ENCODE data around the gene PTGES.
"Not testable (repeated sequence)": the region's sequence is repeated elsewhere in the genome, so short reads cannot be mapped to it uniquely, and the experiment has no call there.

Gene PTGES

DNA sequence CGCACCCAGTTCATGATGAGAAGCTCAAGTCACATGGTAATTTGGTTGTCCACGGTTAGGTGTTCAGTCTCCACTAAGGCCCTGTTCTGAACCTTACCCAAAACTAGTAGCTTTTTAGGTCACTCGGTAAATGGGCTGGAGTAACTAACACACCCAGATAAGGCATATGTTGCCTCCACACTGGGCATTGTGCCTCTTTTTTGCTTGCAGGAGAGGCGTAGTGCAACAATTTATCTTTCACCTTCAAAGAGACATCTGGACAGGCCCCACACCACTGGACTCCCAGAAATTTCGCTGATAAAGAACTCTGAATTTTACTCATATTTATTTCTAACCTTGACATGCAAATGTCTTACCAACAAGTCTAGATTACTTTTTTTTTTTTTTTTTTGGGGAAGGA lies 16.8 kb upstream of the PTGES start:
- TF ChIP-seq, protein P1, sequence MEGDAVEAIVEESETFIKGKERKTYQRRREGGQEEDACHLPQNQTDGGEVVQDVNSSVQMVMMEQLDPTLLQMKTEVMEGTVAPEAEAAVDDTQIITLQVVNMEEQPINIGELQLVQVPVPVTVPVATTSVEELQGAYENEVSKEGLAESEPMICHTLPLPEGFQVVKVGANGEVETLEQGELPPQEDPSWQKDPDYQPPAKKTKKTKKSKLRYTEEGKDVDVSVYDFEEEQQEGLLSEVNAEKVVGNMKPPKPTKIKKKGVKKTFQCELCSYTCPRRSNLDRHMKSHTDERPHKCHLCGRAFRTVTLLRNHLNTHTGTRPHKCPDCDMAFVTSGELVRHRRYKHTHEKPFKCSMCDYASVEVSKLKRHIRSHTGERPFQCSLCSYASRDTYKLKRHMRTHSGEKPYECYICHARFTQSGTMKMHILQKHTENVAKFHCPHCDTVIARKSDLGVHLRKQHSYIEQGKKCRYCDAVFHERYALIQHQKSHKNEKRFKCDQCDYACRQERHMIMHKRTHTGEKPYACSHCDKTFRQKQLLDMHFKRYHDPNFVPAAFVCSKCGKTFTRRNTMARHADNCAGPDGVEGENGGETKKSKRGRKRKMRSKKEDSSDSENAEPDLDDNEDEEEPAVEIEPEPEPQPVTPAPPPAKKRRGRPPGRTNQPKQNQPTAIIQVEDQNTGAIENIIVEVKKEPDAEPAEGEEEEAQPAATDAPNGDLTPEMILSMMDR (IDR thresholded peaks at IDR 0.05; ENCODE audit: insufficient read depth, low read depth, low read length, missing control alignments) = no peak
- DNase-seq (ENCODE audit: low read depth) = no peak

GRCh38 chr9:129768486-129768885 lies 15.6 kb upstream of the PTGES start:
- no peak for DNase-seq (ENCODE audit: low read depth)
- H3K4me3 ChIP-seq (ENCODE audit: low read depth, low read length) = no peak overlapping the region
- TF ChIP-seq, protein P1 (IDR thresholded peaks at IDR 0.05; ENCODE audit: insufficient read depth, low read depth, low read length, missing control alignments) = no peak

More for the DNA sequence above, 16.8 kb upstream of the PTGES start:
- H3K4me3 ChIP-seq (ENCODE audit: low read depth, low read length) = no peak overlapping the region

DNA sequence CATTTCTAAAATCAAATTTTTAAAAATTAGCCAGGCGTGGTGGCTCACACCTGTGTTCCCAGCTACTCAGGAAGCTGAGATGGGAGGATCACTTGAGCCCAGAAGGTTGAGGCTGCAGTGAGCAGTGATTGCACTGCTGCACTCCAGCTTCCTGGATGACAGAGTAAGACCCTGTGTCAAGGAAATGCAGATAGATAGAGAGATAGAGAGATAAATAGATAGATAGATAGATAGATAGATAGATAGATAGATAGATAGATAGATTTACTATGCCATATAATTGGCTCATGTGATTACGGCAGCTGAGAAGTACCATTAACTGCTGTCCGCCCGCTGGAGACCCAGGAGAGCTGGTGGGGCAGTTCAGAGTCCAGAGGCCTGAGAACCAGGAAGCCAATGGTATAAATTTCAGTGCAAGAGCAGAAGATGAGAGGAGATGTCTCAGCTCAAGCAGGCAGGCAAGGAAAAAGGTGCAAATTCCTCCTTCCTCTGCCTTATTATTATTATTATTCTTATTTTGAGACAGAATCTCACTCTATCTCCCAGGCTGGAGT lies 13.0 kb upstream of the PTGES start:
- TF ChIP-seq, protein P1 (IDR thresholded peaks at IDR 0.05; ENCODE audit: insufficient read depth, low read depth, low read length, missing control alignments) = no peak
- no peak for DNase-seq (ENCODE audit: low read depth)
- H3K4me3 ChIP-seq (ENCODE audit: low read depth, low read length) = no peak overlapping the region

- H3K4me3 ChIP-seq (ENCODE audit: low read depth, low read length) = no peak overlapping the region
- TF ChIP-seq, protein P1 (IDR thresholded peaks at IDR 0.05; ENCODE audit: insufficient read depth, low read depth, low read length, missing control alignments) = no peak
- no peak for DNase-seq (ENCODE audit: low read depth)
Observed at GRCh38 chr9:129762985-129763926, 10.4 kb upstream of the PTGES start.

GRCh38 chr9:129762370-129762984 lies 9.6 kb upstream of the PTGES start:
- DNase-seq (ENCODE audit: low read depth); H3K4me3 ChIP-seq (ENCODE audit: low read depth, low read length): not testable (repeated sequence)

- TF ChIP-seq, protein P1 (IDR thresholded peaks at IDR 0.05; ENCODE audit: insufficient read depth, low read depth, low read length, missing control alignments) = no peak
- H3K4me3 ChIP-seq (ENCODE audit: low read depth, low read length) = no peak overlapping the region
- no peak for DNase-seq (ENCODE audit: low read depth)
Observed at GRCh38 chr9:129761901-129762369, 9.1 kb upstream of the PTGES start.

DNA sequence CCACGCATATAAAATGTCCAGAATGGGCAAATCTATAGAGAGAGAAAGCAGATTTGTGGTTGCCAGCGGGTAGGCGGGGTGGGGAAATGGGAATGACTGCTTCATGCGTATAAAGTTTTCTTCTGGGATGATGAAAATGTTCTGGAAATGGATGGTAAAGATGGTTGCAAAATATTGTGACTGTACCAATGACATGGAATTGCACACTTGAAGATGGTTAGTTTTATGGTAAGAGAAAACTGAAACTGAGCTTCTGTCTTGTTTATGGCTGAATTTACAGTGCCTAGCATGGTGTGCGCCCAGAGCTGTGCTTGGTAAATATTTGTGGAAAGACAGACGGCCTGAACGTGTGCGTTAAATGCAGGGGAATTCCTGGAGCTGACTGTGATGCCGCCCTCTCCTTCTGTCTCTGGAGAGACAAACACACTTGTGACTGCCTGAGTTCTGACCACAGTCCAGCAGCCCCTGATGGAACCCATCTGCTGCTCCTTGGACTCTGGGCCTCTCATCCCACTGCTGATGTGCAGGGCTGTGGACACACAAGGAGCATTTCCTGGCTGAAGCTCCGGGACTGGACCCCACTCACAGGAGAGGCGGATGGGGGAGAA lies 8.6 kb upstream of the PTGES start:
- no peak overlapping the region for H3K4me3 ChIP-seq (ENCODE audit: low read depth, low read length)
- no peak for DNase-seq (ENCODE audit: low read depth)
- TF ChIP-seq, protein P1 (IDR thresholded peaks at IDR 0.05; ENCODE audit: insufficient read depth, low read depth, low read length, missing control alignments) = no peak

- DNase-seq (ENCODE audit: low read depth); H3K4me3 ChIP-seq (ENCODE audit: low read depth, low read length): not testable (repeated sequence)
Observed at GRCh38 chr9:129760784-129761183, 7.9 kb upstream of the PTGES start.

Measured in GM12865 (cell line).